Duodenal mucosa (tissue), 2 donors: ENCODE results near the gene LRMDA.

ENCODE experiments used
- H3K27ac ChIP-seq: one replicate; pipeline ENCODE4 v1.7.0; 2013; ENCODE audit warnings: low read depth, low read length
- H3K27me3 ChIP-seq, 2 donors: one replicate each; pipeline ENCODE4 v1.7.0; 2013; ENCODE audit warnings: low read length in 2 of 2, control low read depth in 1 of 2; ENCODE audit not compliant: insufficient read depth in 2 of 2, control insufficient read depth in 1 of 2
- H3K36me3 ChIP-seq, 2 donors: one replicate each; pipeline ENCODE4 v1.7.0; 2013; ENCODE audit warnings: low read length in 2 of 2, control low read depth in 1 of 2; ENCODE audit not compliant: insufficient read depth in 2 of 2, control insufficient read depth in 1 of 2
- H3K4me1 ChIP-seq, 2 donors: one replicate each; pipeline ENCODE4 v1.7.0; 2013; ENCODE audit warnings: low read length in 2 of 2, control low read depth in 1 of 2; ENCODE audit not compliant: insufficient read depth in 2 of 2, control insufficient read depth in 1 of 2
- H3K4me3 ChIP-seq, 2 donors: one replicate each; pipeline ENCODE4 v1.7.0; 2013; ENCODE audit warnings: low read length in 2 of 2, low read depth in 1 of 2
- H3K9ac ChIP-seq, 2 donors: one replicate each; pipeline ENCODE4 v1.7.0; 2013; ENCODE audit warnings: low read length in 2 of 2, low read depth in 1 of 2
- H3K9me3 ChIP-seq, 2 donors: one replicate each; pipeline ENCODE4 v1.7.0; 2013; ENCODE audit warnings: low read length in 2 of 2, control low read depth in 1 of 2; ENCODE audit not compliant: control insufficient read depth in 1 of 2

The LRMDA gene

DNA sequence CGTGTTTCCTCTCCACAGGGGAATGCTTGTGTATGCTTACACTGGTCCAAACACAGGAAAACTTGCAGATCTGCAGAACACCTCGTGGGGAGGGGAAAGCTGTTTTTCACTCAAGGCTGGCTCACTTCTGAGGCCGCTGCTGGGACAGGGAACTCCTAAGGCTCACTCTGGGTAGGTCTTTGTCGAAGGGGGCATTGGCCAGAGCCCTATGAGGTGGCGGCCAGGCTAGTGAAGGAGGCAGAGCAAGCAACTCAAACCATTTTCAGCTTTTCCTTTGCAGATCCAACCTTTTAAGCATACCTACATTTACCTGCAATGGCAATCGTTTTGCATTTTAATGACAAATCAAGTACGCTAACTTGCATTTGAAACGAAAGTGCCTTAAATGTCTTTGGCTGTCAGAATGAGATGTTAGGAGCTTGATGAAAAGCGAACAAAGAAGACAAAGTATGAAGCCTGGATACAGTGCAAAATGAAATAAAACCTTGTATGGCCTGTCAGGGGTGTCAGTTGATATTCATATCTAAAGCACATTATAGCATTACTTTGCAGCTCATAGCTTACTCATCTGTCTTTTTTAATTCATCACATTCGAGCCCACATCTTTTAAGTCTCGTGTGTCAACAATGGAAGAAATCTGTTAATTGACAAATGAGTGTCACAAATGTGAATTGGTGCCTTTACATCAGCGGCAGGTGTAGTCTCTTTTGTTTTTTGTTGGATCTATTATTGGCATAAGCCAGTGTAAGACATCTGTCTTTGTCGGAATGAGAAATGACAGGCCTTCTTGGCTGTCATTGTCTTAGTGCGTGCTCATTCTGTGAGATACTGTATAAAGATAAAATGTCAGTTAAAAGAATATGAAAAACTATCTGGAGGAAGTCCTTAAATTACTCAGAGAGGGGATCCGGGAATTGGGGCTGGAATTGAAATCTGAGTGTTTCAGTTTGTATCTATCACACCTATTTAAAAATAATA lies 30.5 kb downstream of the LRMDA start:
- Histone ChIP-seq H3K27ac (no peak overlapping the region), H3K27me3 (no peaks in the 10 kb centered on the region), H3K36me3 (no peaks in the 10 kb centered on the region), H3K4me1 (no peaks in the 10 kb centered on the region), H3K9ac (no peak overlapping the region), H3K4me3 (no peak overlapping the region), H3K9me3 (no peaks in the 10 kb centered on the region)

DNA sequence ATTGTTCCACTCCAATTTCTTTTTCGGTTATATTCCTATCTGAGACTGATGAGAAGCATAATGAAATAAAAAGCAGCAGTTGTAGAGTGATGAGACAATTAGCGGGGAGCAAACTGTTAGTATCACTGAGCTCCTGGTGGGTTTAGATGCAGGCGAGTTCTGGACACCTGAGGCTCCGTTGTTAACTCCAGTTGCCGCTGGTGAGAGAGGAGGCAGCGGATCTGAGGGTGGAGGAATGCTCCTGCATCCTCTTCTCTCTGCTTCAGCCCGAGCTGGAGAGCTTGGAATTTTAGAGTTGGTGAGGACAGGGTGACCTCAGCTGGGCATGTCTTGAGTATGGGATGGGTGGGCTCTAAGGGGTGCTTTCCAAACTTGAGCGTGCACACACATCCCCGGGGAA lies 31.4 kb downstream of the LRMDA start:
- H3K36me3 ChIP-seq, result no peaks in the 10 kb centered on the region
- H3K9ac ChIP-seq, result no peak overlapping the region
- H3K4me3 ChIP-seq, result no peak overlapping the region
- no peaks in the 10 kb centered on the region for H3K9me3 ChIP-seq
- no peaks in the 10 kb centered on the region for H3K4me1 ChIP-seq
- H3K27me3 ChIP-seq, result no peaks in the 10 kb centered on the region
- H3K27ac ChIP-seq, result no peak overlapping the region

DNA sequence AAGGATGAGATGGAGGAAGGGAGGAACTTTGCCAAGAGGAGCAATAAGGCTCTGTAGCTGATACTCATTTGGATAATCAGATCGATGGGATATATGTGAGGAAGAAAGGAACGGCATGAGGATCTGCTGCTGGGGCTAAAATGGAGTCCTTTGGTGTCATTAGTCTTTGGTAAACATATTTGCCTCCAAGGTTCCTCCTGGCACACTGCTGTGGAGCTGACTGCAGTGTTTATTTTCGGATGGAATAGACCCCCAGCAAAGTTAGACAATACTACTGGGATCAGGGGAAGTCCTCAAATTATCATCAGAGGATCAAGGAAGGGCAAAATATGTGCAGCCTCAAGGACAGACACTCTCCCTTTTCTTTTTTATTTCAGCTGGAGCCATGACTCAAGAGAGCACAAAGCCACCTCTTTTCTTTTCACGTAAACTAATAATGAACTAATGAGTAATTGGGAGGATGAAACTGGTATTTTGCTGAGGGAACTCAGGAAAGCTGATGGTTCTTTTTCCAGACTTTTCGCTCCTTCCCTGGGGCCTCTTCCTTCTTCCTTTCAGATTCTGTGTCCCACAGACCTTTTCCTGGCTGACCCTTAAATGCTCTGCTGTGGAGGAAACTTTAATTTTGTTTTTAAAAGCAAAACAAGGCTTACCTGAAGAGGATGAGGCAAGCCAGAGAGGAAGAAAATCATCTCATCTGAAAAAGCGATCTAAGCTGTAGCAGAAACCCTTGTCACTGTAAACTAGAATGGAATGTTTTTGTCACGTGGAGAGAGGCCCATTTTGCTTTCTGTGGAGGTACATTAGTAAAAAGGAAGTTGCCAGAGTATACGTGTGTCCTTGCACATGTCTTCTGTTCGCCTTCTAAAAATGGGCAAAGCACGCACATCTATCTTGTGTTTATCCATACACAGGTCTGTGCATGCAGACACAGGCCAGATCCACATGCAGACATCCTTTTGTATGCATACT lies 33.3 kb downstream of the LRMDA start:
- Histone ChIP-seq H3K36me3 (no peaks in the 10 kb centered on the region), H3K9ac (no peak overlapping the region), H3K27ac (no peak overlapping the region), H3K9me3 (no peaks in the 10 kb centered on the region), H3K4me3 (no peak overlapping the region), H3K27me3 (no peaks in the 10 kb centered on the region), H3K4me1 (peaks cover 0 to 4% of the 10 kb centered on the region in 2 donors)

DNA sequence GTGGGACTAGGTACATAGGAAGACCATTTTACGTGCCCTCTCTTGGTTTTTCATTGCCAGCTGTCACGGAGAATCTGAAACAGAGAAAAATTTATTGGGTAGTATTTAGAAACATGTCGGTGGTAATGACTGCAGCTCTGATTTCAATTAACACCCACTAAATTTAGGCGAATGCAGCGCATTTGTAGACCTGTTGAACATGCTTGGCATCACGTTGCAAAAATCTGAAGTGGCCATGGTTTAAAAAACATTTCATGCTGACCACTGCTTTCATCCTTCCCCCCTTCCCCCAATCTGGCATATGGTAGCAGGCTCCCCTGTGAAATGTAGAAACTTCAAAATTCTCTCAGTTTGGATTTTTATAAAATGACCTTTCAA lies 34.0 kb downstream of the LRMDA start:
- H3K4me1 ChIP-seq, result peaks cover 0 to 5% of the 10 kb centered on the region in 2 donors
- no peaks in the 10 kb centered on the region for H3K9me3 ChIP-seq
- H3K36me3 ChIP-seq, result no peaks in the 10 kb centered on the region
- H3K4me3 ChIP-seq, result no peak overlapping the region
- H3K9ac ChIP-seq, result no peak overlapping the region
- no peak overlapping the region for H3K27ac ChIP-seq
- H3K27me3 ChIP-seq, result no peaks in the 10 kb centered on the region

DNA sequence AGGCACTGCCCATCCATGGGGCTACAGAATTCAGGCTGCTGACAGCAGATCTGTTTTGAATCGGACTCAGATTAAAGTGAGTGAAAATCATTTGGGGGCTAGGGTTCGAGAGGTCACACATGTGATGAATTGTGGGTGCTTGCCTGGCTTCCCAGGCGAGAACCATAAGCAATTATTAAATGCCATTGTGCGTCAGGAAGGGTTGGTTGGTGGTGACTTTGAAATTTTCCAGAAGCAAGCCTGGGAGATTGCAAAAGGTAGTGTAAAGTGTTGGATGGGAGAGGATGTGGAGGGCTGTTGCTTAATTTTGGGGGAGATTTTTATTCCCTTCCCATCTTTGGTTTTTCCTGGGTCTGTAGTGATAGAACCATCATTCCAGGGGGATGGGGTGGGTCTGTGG lies 34.6 kb downstream of the LRMDA start:
- no peak overlapping the region for H3K4me3 ChIP-seq
- no peak overlapping the region for H3K27ac ChIP-seq
- no peak overlapping the region for H3K9ac ChIP-seq
- no peaks in the 10 kb centered on the region for H3K36me3 ChIP-seq
- H3K9me3 ChIP-seq, result no peaks in the 10 kb centered on the region
- H3K27me3 ChIP-seq, result no peaks in the 10 kb centered on the region
- H3K4me1 ChIP-seq, result peaks cover 0 to 5% of the 10 kb centered on the region in 2 donors

DNA sequence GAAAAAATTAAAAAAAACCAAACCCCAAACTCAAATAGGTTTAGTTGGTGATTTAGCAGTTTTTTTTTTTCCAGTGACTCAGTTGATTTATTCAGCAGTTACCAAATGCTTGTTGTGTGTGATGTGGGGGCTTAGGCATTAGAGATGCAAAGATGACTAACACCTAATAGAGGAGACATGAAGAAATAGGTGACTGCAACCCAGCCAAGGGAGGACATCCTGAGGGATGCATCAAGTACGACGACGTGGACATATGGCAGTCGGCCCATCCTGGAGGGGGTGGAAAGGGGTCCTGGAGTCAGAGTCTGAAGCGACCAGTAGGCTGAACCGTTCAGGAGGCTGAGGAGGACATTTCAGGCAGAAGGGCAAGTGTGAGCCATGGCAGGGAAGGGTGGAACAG lies 35.5 kb downstream of the LRMDA start:
- Histone ChIP-seq H3K36me3 (no peaks in the 10 kb centered on the region), H3K4me3 (no peak overlapping the region), H3K27me3 (no peaks in the 10 kb centered on the region), H3K9ac (no peak overlapping the region), H3K9me3 (no peaks in the 10 kb centered on the region), H3K27ac (no peak overlapping the region), H3K4me1 (peaks cover 0 to 5% of the 10 kb centered on the region in 2 donors)

DNA sequence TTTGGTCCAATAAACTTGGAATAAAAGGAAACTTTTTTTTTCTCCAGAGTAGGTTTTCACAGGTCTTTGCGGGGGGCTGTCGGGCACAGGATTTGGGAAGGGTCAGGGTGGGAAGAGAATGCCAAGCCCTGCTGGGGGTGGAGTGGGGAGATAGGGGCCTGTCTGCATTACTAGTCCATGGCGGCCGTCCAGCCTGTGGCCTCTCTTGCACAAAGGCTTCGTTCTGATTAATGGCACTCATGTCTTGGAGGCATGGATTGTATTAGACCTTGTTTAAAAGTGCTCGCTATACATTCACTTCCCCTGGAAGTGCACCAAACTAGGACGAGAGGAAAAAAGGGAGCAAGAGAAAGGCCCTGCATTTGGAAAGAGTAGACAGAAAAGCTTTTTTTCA lies 37.2 kb downstream of the LRMDA start:
- Histone ChIP-seq H3K9me3 (no peaks in the 10 kb centered on the region), H3K27me3 (no peaks in the 10 kb centered on the region), H3K9ac (no peak overlapping the region), H3K4me3 (no peak overlapping the region), H3K4me1 (peaks cover 5% of the 10 kb centered on the region in 2 donors), H3K27ac (no peak overlapping the region), H3K36me3 (no peaks in the 10 kb centered on the region)

DNA sequence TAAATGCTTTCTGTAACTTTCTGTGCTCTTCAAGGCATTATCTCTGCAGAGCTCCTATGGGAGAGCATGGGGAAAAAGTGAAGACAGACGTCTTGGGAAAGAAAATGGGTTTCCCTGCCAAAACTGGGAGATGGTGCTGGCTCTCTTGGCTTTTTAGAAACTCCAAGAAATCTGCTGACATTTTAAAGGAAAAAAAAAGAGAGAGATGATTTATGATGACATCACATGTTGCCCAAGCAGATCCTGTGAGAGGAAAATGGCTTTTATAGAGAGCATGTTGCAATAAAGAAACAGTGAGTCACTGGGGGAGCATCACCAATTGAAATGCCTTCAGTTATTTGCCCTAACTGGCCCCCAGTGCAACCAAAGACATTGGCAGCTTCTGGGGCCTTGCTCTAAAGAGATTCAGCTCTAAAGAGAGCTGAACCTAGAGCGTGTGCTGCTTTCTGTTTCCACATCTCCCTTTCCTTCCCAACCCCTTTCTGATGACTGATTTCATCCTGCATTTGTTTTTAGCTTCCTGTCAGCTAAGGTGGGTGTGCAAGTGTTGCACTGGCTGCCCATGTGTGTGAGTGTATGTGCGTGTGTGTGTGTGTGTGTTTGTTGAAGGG lies 37.7 kb downstream of the LRMDA start:
- no peak overlapping the region for H3K4me3 ChIP-seq

DNA sequence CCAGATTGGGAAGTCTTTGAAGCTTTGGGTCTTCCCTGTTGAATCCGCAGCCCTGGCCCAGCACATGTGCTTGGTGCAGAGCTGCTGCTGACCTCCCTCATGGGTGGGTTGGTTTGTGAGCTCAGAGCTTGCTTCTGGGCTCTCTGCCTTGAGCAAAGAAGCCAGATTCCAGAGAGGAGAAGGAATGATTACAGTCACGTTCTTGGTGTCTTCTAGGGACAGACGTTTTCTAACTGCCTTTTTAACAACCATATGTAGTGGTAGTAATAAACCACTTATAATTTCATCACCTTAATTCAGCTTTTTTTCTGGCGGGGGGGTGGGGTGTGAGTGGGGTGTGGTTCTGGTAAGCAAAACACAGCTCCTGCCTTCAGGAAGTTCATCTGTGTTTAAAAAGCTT lies 39.5 kb downstream of the LRMDA start:
- H3K27ac ChIP-seq, result no peak overlapping the region
- H3K27me3 ChIP-seq, result no peaks in the 10 kb centered on the region
- H3K9me3 ChIP-seq, result peaks cover 0 to 2% of the 10 kb centered on the region in 2 donors
- peaks cover 5% of the 10 kb centered on the region in 2 donors for H3K4me1 ChIP-seq
- no peak overlapping the region for H3K9ac ChIP-seq
- H3K36me3 ChIP-seq, result no peaks in the 10 kb centered on the region
- no peak overlapping the region for H3K4me3 ChIP-seq

More for the DNA sequence above, 37.7 kb downstream of the LRMDA start:
- Histone ChIP-seq H3K27me3 (no peaks in the 10 kb centered on the region), H3K9ac (no peak overlapping the region), H3K27ac (no peak overlapping the region), H3K4me1 (peaks cover 5% of the 10 kb centered on the region in 2 donors), H3K36me3 (no peaks in the 10 kb centered on the region), H3K9me3 (peaks cover 0 to 2% of the 10 kb centered on the region in 2 donors)
